ENCODE results near the gene FAM163B. TPM values are rescaled to one million over a fixed set of nuclear protein-coding genes. Genes with fewer than 3 reads are reported as not detected.

Gene FAM163B
- total and polyA plus RNA-seq, 4 donors = 2.1 to 4.0 (median 3.4) TPM

GRCh38 chr9:133604214-133604613 lies 5.0 kb downstream of the FAM163B start:
- Histone ChIP-seq H3K27ac (ENCODE audit: low read depth in 1 of 2, low read length in 2 of 2) (no peak overlapping the region), H3K36me3 (ENCODE audit: control insufficient read depth in 4 of 4, insufficient read depth in 3 of 4, low read depth in 1 of 4, low read length in 3 of 4) (no peaks in the 10 kb centered on the region), H3K9me3 (ENCODE audit: control insufficient read depth in 4 of 4, low read length in 3 of 4) (no peaks in the 10 kb centered on the region), H3K4me1 (ENCODE audit: control insufficient read depth in 4 of 4, insufficient read depth in 4 of 4, low read length in 3 of 4) (peaks cover 0 to 2% (median 0%) of the 10 kb centered on the region in 4 donors), H3K27me3 (ENCODE audit: control insufficient read depth in 4 of 4, insufficient read depth in 4 of 4, low read length in 3 of 4) (peaks cover 0 to 2% (median 0%) of the 10 kb centered on the region in 4 donors), H3K9ac (ENCODE audit: low read depth in 1 of 2, low read length in 2 of 2) (no peak overlapping the region), H3K4me3 (ENCODE audit: low read depth in 1 of 3, low read length in 3 of 3) (no peak overlapping the region)
- DNase-seq (ENCODE audit: low spot score) = no peak
- TF ChIP-seq RAD21 (IDR thresholded peaks at IDR 0.05) = peak; percentile 10 to 33
- TF ChIP-seq, protein P1, sequence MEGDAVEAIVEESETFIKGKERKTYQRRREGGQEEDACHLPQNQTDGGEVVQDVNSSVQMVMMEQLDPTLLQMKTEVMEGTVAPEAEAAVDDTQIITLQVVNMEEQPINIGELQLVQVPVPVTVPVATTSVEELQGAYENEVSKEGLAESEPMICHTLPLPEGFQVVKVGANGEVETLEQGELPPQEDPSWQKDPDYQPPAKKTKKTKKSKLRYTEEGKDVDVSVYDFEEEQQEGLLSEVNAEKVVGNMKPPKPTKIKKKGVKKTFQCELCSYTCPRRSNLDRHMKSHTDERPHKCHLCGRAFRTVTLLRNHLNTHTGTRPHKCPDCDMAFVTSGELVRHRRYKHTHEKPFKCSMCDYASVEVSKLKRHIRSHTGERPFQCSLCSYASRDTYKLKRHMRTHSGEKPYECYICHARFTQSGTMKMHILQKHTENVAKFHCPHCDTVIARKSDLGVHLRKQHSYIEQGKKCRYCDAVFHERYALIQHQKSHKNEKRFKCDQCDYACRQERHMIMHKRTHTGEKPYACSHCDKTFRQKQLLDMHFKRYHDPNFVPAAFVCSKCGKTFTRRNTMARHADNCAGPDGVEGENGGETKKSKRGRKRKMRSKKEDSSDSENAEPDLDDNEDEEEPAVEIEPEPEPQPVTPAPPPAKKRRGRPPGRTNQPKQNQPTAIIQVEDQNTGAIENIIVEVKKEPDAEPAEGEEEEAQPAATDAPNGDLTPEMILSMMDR (IDR thresholded peaks at IDR 0.05; ENCODE audit: low read depth, low read length, missing input control) = no peak
- WGBS = 26% methylated on average over 5 of the region's 5 CpGs

DNA sequence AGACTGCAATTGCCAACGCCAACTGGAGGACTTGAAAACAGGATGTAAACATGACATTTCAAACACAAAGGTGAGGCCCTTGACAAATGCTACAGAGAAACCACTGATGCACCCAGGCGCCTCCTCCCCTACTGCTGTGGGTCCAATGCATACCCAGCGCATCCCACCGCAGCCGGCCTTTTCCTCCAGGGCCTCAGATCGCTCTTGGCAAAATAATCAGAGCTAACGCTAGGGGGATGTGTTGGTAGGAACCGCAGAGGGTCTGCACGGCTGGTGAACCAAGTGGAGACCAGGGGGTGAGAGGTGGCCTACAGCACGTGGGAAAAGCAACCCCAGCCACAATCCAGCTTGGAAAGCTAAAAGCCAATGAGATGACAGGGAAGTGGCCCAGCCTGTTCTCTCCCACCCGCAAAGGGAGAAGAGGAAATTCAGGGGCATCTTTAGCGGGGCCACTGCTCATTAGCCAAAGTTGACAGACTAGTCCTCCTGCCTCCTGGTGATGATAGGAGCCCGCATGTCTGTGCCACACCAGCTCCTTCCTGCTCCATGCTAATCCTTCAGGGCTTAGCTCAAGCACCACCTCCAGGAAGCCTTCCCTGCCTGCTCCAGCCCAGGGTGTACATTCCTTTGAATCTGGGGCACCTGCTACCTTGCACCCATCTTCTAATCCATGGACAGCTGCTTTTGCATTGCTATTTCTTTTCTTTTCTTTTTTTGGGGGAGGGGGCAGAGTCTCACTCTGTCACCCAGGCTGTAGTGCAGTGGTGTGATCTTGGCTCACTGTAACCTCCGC lies 5.9 kb downstream of the FAM163B start:
- 73% methylated on average over 14 of the region's 14 CpGs for WGBS
- peaks cover 0 to 2% (median 0%) of the 10 kb centered on the region in 4 donors for H3K27me3 ChIP-seq (ENCODE audit: control insufficient read depth in 4 of 4, insufficient read depth in 4 of 4, low read length in 3 of 4)

More for the DNA sequence above, 5.9 kb downstream of the FAM163B start:
- Histone ChIP-seq H3K27ac (ENCODE audit: low read depth in 1 of 2, low read length in 2 of 2) (no peak overlapping the region), H3K9ac (ENCODE audit: low read depth in 1 of 2, low read length in 2 of 2) (no peak overlapping the region), H3K9me3 (ENCODE audit: control insufficient read depth in 4 of 4, low read length in 3 of 4) (no peaks in the 10 kb centered on the region), H3K4me1 (ENCODE audit: control insufficient read depth in 4 of 4, insufficient read depth in 4 of 4, low read length in 3 of 4) (no peaks in the 10 kb centered on the region), H3K36me3 (ENCODE audit: control insufficient read depth in 4 of 4, insufficient read depth in 3 of 4, low read depth in 1 of 4, low read length in 3 of 4) (no peaks in the 10 kb centered on the region), H3K4me3 (ENCODE audit: low read depth in 1 of 3, low read length in 3 of 3) (no peak overlapping the region)
- DNase-seq (ENCODE audit: low spot score) = no peak
- TF ChIP-seq REST (IDR thresholded peaks at IDR 0.05) (no peak), SP1 (IDR thresholded peaks at IDR 0.05) (no peak), EGR1 (IDR thresholded peaks at IDR 0.05; ENCODE audit: low read depth in 2 of 2) (no peak), HNF4A (conservative IDR thresholded peaks at IDR 0.05) (no peak), JUND (IDR thresholded peaks at IDR 0.05) (no peak), RAD21 (IDR thresholded peaks at IDR 0.05) (no peak), TAF1 (conservative IDR thresholded peaks at IDR 0.05) (no peak), RXRA (IDR thresholded peaks at IDR 0.05) (no peak), YY1 (IDR thresholded peaks at IDR 0.05) (no peak), HNF4G (IDR thresholded peaks at IDR 0.05) (no peak), MAX (IDR thresholded peaks at IDR 0.05) (no peak), ATF3 (IDR thresholded peaks at IDR 0.05) (no peak), NR2F2 (IDR thresholded peaks at IDR 0.05) (no peak), GABPA (IDR thresholded peaks at IDR 0.05 in 1 of 2, conservative IDR thresholded peaks at IDR 0.05 in 1 of 2) (no peak)
- TF ChIP-seq, protein P1 (IDR thresholded peaks at IDR 0.05; ENCODE audit: low read depth, low read length, missing input control) = no peak

All from liver (tissue), 9 donors.